HG03432 (cell line): ENCODE results near the gene INPP4B.

ENCODE experiments used
- ATAC-seq: cut with Tn5 transposase; IDR thresholded peaks from one replicate; pipeline ENCODE4 v1.9.1; 2021; ENCODE audit warnings: mild to moderate bottlenecking, moderate library complexity; ENCODE audit not compliant: unreplicated experiment

INPP4B gene

GRCh38 chr4:142324572-142324971 lies 521.5 kb downstream of the INPP4B start:
- peak; percentile 88 for ATAC-seq

GRCh38 chr4:142322996-142323395 lies 523.1 kb downstream of the INPP4B start:
- no peak for ATAC-seq

- ATAC-seq, result no peak
Observed at GRCh38 chr4:142318280-142318679, 527.8 kb downstream of the INPP4B start.

- no peak for ATAC-seq
Observed at GRCh38 chr4:142316913-142317312, 529.2 kb downstream of the INPP4B start.

- ATAC-seq, result no peak
Observed at GRCh38 chr4:142316025-142316424, 530.1 kb downstream of the INPP4B start.

- no peak for ATAC-seq
Observed at GRCh38 chr4:142314686-142315085, 531.4 kb downstream of the INPP4B start.

GRCh38 chr4:142314247-142314646 lies 531.9 kb downstream of the INPP4B start:
- ATAC-seq, result no peak

GRCh38 chr4:142312391-142312790 lies 533.7 kb downstream of the INPP4B start:
- no peak for ATAC-seq

GRCh38 chr4:142311916-142312315 lies 534.2 kb downstream of the INPP4B start:
- ATAC-seq, result no peak

- no peak for ATAC-seq
Observed at GRCh38 chr4:142309772-142310171, 536.3 kb downstream of the INPP4B start.

- no peak for ATAC-seq
Observed at GRCh38 chr4:142307857-142308256, 538.2 kb downstream of the INPP4B start.

GRCh38 chr4:142297313-142297712 lies 548.8 kb downstream of the INPP4B start:
- no peak for ATAC-seq

GRCh38 chr4:142293536-142293935 lies 552.6 kb downstream of the INPP4B start:
- ATAC-seq, result no peak

- no peak for ATAC-seq
Observed at GRCh38 chr4:142292231-142292630, 553.9 kb downstream of the INPP4B start.

- no peak for ATAC-seq
Observed at GRCh38 chr4:142291299-142292050, 554.6 kb downstream of the INPP4B start.

GRCh38 chr4:142287371-142287770 lies 558.7 kb downstream of the INPP4B start:
- ATAC-seq, result no peak

- no peak for ATAC-seq
Observed at GRCh38 chr4:142285222-142285583, 560.9 kb downstream of the INPP4B start.

GRCh38 chr4:142284402-142285221 lies 561.5 kb downstream of the INPP4B start:
- no peak for ATAC-seq

- no peak for ATAC-seq
Observed at GRCh38 chr4:142282870-142283431, 563.1 kb downstream of the INPP4B start.

- ATAC-seq, result no peak
Observed at GRCh38 chr4:142281999-142282398, 564.1 kb downstream of the INPP4B start.

GRCh38 chr4:142278663-142279062 lies 567.4 kb downstream of the INPP4B start:
- no peak for ATAC-seq

GRCh38 chr4:142278171-142278570 lies 567.9 kb downstream of the INPP4B start:
- ATAC-seq, result no peak
